ENCODE data around the gene HEY2. TPM values are rescaled to one million over a fixed set of nuclear protein-coding genes. Genes with fewer than 3 reads are reported as not detected.
A peak's percentile ranks its signal among the peaks of the same experiment; 100 is the strongest.
"Not testable (repeated sequence)": the region's sequence is repeated elsewhere in the genome, so short reads cannot be mapped to it uniquely, and the experiment has no call there.

The HEY2 gene
- total RNA-seq, 1 donor from 2014 or later = 4.3 TPM

DNA sequence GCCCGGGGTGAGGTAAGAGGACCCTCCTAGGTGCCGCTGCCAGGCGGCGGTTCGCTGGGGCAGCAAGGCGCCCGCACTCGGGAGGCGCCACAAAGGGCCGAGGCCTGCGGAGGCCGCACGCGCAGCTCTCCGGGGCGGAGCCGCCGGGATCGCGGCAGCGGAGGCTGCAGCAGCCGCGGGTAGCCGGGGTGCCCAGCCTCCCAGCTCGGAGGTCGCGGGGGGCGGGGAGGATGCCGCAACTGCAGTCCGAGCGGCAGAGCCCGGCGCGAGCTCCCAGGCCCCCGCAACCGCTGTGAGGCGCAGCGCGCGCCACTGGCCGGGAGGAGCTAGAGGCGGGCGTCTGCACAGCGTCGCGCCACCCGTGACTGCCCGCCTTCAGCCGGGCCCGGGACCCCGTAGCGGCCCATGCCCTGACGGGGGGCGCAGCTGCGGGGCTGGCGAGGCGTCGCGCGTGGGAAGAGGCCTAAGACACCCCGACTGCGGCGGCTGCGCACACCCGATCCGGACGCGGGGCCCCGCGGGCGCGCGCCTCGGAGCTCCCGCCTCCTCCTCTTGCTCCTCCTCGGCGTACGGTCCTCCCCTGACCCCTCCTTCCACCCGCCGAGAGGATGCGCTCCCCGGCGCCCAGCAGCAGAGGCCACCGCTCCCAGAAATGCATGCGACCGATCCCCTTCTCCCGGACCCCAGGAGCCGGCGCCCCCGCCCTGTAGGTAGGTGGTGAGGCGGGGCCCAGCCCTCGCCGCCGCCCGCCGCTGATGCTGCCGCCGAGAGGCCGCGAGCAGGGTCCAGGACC, 41.1 kb downstream of the HEY2 start, which contains the start of gene NCOA7:
Gene NCOA7, plus strand, starts transcription at position 603 of the 793 bp plus-strand sequence. CDS start 24,395 bp downstream, outside the sequence.
- peak; percentile 86 for ATAC-seq
- DNase-seq (ENCODE audit: low spot score) = peak; percentile 90
- intact Hi-C loops (cut with DNase I) = no loop called here

GRCh38 chr6:125791151-125791819, 41.9 kb downstream of the HEY2 start:
- no peak for DNase-seq (ENCODE audit: low spot score)
- intact Hi-C loops (cut with DNase I) = no loop called here
- peak; percentile 57 for ATAC-seq

DNA sequence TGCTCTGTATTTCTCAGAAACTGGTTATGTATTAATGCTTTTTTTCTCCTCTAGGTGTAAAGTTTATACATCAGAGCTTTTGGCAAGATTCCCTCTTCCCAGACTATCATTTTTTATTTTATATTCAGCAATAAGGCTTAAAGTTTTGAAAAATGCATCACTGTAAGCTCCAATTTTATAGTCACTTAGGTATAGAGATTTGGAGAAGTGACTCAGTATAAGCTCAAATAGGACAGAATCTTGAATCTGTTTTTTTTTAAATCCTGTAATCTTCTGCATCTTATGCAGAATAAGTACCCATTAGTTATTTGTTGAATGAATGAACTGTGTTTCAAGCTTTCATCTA, 42.4 kb downstream of the HEY2 start:
- DNase-seq (ENCODE audit: low spot score) = no peak
- no peak for ATAC-seq
- intact Hi-C loops (cut with DNase I) = no loop called here

DNA sequence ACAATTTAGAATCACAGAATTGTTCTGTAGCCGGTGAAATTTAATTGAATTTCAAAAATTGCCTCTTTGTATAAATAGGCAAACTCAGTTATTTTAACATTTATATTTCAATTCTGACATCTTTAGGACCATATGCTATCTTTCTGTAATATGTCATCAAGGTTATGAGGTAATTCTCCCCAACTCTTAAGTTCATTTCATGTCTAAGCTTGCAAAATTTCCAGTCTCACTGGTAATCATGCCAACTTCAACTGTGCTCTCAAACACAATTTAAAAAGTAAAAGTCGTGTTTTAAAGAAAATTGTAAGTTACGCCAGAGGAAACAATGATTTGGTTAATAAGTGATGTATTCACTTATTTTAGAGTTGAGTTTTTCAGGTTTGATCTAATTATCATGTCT, 42.7 kb downstream of the HEY2 start:
- intact Hi-C loops (cut with DNase I) = no loop called here
- ATAC-seq = no peak

DNA sequence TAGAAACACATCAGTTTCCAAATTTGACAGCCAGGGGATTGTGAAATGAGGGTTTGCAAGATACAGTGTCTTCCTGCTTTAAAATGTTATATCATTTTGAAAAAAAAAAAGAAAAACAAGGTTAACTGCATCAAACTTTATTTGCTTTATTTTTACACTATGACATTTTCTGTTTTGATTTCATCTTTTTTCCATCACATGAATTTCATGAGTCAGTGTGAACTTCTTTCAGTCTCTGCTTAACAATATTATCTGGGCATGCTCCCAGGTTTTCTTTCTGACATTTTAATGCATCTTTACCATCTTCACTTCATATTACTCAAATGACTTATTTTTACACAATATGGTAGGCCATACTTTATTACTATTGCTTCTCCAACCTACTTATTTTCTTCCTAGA, 43.2 kb downstream of the HEY2 start:
- no peak for ATAC-seq
- DNase-seq (ENCODE audit: low spot score) = no peak
- intact Hi-C loops (cut with DNase I) = no loop called here

More for the DNA sequence above, 42.7 kb downstream of the HEY2 start:
- DNase-seq (ENCODE audit: low spot score) = no peak

DNA sequence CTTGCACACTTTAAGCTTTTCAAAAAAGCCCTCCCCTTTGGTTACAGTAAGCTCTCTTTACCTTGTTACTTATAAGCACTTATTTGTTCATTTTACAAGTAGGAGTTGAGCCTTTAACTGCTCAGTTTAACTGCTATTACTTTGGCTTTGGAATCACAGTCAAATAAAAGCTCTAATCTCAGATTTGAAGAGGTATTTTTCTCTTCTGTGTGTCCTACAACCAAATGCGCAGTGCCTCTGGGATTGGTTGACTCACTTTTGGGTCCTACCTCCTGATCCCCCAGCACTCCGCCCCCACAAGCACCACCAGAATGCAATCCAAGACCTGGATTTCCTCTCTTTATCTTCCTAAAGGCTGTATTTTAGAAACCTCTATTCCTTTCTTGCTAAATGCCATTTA, 43.8 kb downstream of the HEY2 start:
- no peak for ATAC-seq
- no peak for DNase-seq (ENCODE audit: low spot score)
- intact Hi-C loops (cut with DNase I) = no loop called here

DNA sequence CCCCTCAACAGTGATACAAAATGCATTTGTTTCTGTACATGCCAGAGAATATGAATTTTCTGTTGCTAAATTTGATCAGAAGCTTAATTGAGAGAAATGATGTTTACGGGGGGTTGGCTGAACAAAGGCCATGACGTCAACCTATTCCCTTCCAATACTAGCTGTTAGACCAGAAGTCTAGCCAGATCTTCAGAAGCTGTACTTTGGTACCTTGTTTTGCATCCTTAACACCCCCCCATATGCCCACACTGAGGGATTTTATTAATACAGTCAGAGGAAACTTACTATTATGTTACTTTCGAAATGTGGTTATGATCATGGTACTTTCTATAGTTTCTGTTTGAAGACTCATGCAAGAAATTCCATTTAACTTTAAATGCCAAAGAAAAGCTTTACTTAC, 44.4 kb downstream of the HEY2 start:
- intact Hi-C loops (cut with DNase I) = no loop called here
- ATAC-seq (no peak), DNase-seq (ENCODE audit: low spot score) (no peak)

- DNase-seq (ENCODE audit: low spot score) = no peak
- intact Hi-C loops (cut with DNase I) = no loop called here
- no peak for ATAC-seq
Measured at GRCh38 chr6:125794342-125795137, 45.1 kb downstream of the HEY2 start.

DNA sequence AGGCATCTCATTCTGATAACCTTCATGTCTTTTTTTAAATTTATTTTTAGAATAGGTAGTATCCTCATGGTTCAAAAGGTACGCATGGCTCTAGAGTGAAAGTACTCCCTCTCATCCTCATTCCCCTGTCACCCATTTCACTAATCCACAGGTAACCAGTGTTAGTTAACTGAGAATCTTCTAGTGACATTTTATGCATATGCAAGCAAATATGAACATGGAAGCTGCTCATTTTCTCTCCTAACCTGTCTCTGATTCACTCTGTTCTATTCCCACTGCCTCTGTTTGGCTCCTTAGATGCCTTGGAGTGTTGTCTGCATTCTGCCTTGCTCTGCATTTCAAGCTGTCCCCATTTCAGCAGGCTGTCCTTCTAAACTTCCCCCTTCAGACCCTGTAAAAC, 45.9 kb downstream of the HEY2 start:
- intact Hi-C loops (cut with DNase I) = no loop called here
- DNase-seq (ENCODE audit: low spot score) = no peak
- no peak for ATAC-seq

GRCh38 chr6:125797120-125797885, 47.9 kb downstream of the HEY2 start:
- DNase-seq (ENCODE audit: low spot score) (no peak), ATAC-seq (no peak)
- intact Hi-C loops (cut with DNase I) = no loop called here

- intact Hi-C loops (cut with DNase I) = no loop called here
- no peak for DNase-seq (ENCODE audit: low spot score)
- no peak for ATAC-seq
Measured at GRCh38 chr6:125797886-125798444, 48.5 kb downstream of the HEY2 start.

- intact Hi-C loops (cut with DNase I) = no loop called here
- DNase-seq (ENCODE audit: low spot score) (no peak), ATAC-seq (peak; percentile 38)
Measured at GRCh38 chr6:125798734-125799508, 49.5 kb downstream of the HEY2 start.

GRCh38 chr6:125802383-125802782, 53.0 kb downstream of the HEY2 start:
- intact Hi-C loops (cut with DNase I) = no loop called here
- DNase-seq (ENCODE audit: low spot score) (no peak), ATAC-seq (no peak)

- intact Hi-C loops (cut with DNase I) = no loop called here
- ATAC-seq = peak; percentile 52
- DNase-seq (ENCODE audit: low spot score) = no peak
Measured at GRCh38 chr6:125802943-125803377, 53.5 kb downstream of the HEY2 start.

DNA sequence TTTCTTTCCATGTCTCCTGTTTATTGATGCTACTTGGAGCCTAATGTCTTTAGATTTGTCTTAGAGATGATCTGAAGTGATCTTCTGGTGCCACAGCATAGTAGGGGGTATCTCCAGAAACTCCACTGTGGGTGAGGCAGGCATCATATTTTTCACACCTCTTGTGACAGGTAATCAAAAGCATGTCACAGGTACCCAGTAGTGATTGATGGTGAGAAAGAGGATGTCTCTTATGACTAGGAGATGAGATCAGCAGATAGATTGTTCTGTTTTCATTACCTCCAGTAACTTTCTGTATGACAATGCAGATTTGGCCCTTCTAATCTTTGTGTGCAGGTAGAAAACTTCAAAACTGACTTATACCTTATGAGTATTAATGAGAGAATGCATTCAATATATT, 54.8 kb downstream of the HEY2 start:
- ATAC-seq = no peak
- intact Hi-C loops (cut with DNase I) = no loop called here
- DNase-seq (ENCODE audit: low spot score) = no peak

DNA sequence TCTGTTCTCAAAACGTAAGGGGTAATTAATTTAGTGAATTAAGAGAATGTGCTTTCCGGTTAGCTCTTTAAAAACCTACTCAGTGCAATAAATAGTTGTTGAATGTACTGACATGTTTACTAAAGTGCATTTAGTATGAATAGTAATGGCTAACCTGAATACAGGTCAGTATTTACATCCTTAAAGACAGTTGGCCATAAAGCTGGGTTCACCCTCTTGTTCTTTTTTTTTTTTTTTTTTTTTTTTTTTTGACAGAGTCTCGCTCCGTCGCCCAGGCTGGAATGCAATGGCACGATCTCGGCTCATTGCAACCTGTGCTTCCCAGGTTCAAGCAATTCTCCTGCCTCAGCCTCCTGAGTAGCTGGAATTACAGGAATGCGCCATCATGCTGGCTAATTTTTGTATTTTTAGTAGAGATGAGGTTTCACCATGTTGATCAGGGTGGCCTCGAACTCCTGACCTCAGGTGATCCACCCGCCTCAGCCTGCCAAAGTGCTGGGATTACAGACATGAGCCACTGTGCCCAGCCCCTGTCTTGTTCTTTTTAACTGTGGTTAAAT, 55.5 kb downstream of the HEY2 start:
- ATAC-seq; intact Hi-C loops (cut with DNase I): not testable (repeated sequence)

GRCh38 chr6:125806813-125807212, 57.4 kb downstream of the HEY2 start:
- no peak for ATAC-seq
- intact Hi-C loops (cut with DNase I) = no loop called here

More for the DNA sequence above, 55.5 kb downstream of the HEY2 start:
- DNase-seq (ENCODE audit: low spot score) = not testable (repeated sequence)

GRCh38 chr6:125807293-125807692, 57.9 kb downstream of the HEY2 start:
- intact Hi-C loops (cut with DNase I) = no loop called here
- DNase-seq (ENCODE audit: low spot score) (no peak), ATAC-seq (no peak)

More at GRCh38 chr6:125806813-125807212, 57.4 kb downstream of the HEY2 start:
- no peak for DNase-seq (ENCODE audit: low spot score)

Measured in sciatic nerve (tissue), 2 donors.